Measurements from ENCODE around the gene CFAP97. TPM values are rescaled to one million over a fixed set of nuclear protein-coding genes. Genes with fewer than 3 reads are reported as not detected.

The CFAP97 gene
- 10 to 100 TPM in 2 of 4 donors, 1 to 10 TPM in 2; 6.5 to 14.1 (median 10.8) TPM for total RNA-seq

GRCh38 chr4:185203486-185204237 lies at the start of gene CFAP97:
Gene CFAP97, minus strand, starts transcription at chr4:185204000. Its CDS starts 12,804 bp downstream, at chr4:185191196.
- intact Hi-C loops (cut with DNase I; ENCODE audit: low total_unique reads): loop anchor here (2.0 to 10.0 kb wide), 6 partner anchors 61 to 667 kb away; partner anchors contain the start of genes CASP3, CCDC110, PRIMPOL and SLC25A4
- no peaks in the 10 kb centered on the region for H3K36me3 ChIP-seq
- peaks cover 10 to 25% of the 10 kb centered on the region in 2 donors for H3K4me1 ChIP-seq
- H3K4me3 ChIP-seq: peak within 1 kb of the TSS; percentile 63 to 87 (median 74)
- H3K27ac ChIP-seq: peak within 1 kb of the TSS; percentile 85 to 99 (median 97)
- in situ Hi-C loops (cut with MboI; ENCODE audit: low sequenced_read_pairs in 4 of 4): loop anchor here in 3 of 4 donors (10.0 to 25.0 kb wide), 3 partner anchors 184 to 409 kb away; partner anchors contain the start of genes ANKRD37 (in 3 of the 3) and LRP2BP (in 3 of the 3)
- peak; percentile 87 to 89 for ATAC-seq
- TF ChIP-seq CTCF (IDR thresholded peaks at IDR 0.05 in 4 of 5, conservative IDR thresholded peaks at IDR 0.05 in 1 of 5): peak in 2 of 5 experiments; percentile 10 to 13
- TF ChIP-seq POLR2A (IDR thresholded peaks at IDR 0.05): peak; percentile 84 to 87
- no peaks in the 10 kb centered on the region for H3K27me3 ChIP-seq
- H3K9me3 ChIP-seq: no peaks in the 10 kb centered on the region
- DNase-seq: peak; percentile 70 to 79

- H3K36me3 ChIP-seq: no peaks in the 10 kb centered on the region
- in situ Hi-C loops (cut with MboI; ENCODE audit: low sequenced_read_pairs in 4 of 4) (no loop called here), intact Hi-C loops (cut with DNase I; ENCODE audit: low total_unique reads) (no loop called here)
- no peak for TF ChIP-seq CTCF (IDR thresholded peaks at IDR 0.05 in 4 of 5, conservative IDR thresholded peaks at IDR 0.05 in 1 of 5)
- no peak for TF ChIP-seq POLR2A (IDR thresholded peaks at IDR 0.05)
- H3K27ac ChIP-seq: no peak overlapping the region
- no peak for DNase-seq
- H3K4me1 ChIP-seq: peaks cover 0 to 10% of the 10 kb centered on the region in 2 donors
- no peak for ATAC-seq
- no peaks in the 10 kb centered on the region for H3K9me3 ChIP-seq
- H3K4me3 ChIP-seq: no peak overlapping the region
- H3K27me3 ChIP-seq: no peaks in the 10 kb centered on the region
Observed at GRCh38 chr4:185249105-185249504, 45.3 kb upstream of the CFAP97 start.

GRCh38 chr4:185248393-185249039 lies 44.7 kb upstream of the CFAP97 start:
- intact Hi-C loops (cut with DNase I; ENCODE audit: low total_unique reads): no loop called here
- ATAC-seq (no peak), DNase-seq (no peak)
- Histone ChIP-seq H3K4me3 (no peak overlapping the region), H3K4me1 (peaks cover 0 to 10% of the 10 kb centered on the region in 2 donors), H3K36me3 (no peaks in the 10 kb centered on the region), H3K27me3 (no peaks in the 10 kb centered on the region), H3K9me3 (no peaks in the 10 kb centered on the region), H3K27ac (no peak overlapping the region)
- in situ Hi-C loops (cut with MboI; ENCODE audit: low sequenced_read_pairs in 4 of 4): no loop called here
- TF ChIP-seq CTCF (IDR thresholded peaks at IDR 0.05 in 4 of 5, conservative IDR thresholded peaks at IDR 0.05 in 1 of 5) (no peak), POLR2A (IDR thresholded peaks at IDR 0.05) (no peak)

GRCh38 chr4:185247151-185247550 lies 43.4 kb upstream of the CFAP97 start:
- no peak for TF ChIP-seq CTCF (IDR thresholded peaks at IDR 0.05 in 4 of 5, conservative IDR thresholded peaks at IDR 0.05 in 1 of 5)
- TF ChIP-seq POLR2A (IDR thresholded peaks at IDR 0.05): no peak
- no peaks in the 10 kb centered on the region for H3K27me3 ChIP-seq
- in situ Hi-C loops (cut with MboI; ENCODE audit: low sequenced_read_pairs in 4 of 4): no loop called here
- no peaks in the 10 kb centered on the region for H3K9me3 ChIP-seq
- intact Hi-C loops (cut with DNase I; ENCODE audit: low total_unique reads): no loop called here
- DNase-seq (no peak), ATAC-seq (no peak)
- H3K4me1 ChIP-seq: peaks cover 0 to 14% of the 10 kb centered on the region in 2 donors
- no peak overlapping the region for H3K4me3 ChIP-seq
- H3K27ac ChIP-seq: no peak overlapping the region
- no peaks in the 10 kb centered on the region for H3K36me3 ChIP-seq
